ENCODE results near the gene TP53RK. TPM values are rescaled to one million over a fixed set of nuclear protein-coding genes. Genes with fewer than 3 reads are reported as not detected.

TP53RK gene
- total and polyA plus RNA-seq, 2 of the 13 experiments (the other 11 are each of a cell fraction or from before 2014, with no cell fraction given): 12.9 to 25.5 TPM

- TF ChIP-seq, protein P1, sequence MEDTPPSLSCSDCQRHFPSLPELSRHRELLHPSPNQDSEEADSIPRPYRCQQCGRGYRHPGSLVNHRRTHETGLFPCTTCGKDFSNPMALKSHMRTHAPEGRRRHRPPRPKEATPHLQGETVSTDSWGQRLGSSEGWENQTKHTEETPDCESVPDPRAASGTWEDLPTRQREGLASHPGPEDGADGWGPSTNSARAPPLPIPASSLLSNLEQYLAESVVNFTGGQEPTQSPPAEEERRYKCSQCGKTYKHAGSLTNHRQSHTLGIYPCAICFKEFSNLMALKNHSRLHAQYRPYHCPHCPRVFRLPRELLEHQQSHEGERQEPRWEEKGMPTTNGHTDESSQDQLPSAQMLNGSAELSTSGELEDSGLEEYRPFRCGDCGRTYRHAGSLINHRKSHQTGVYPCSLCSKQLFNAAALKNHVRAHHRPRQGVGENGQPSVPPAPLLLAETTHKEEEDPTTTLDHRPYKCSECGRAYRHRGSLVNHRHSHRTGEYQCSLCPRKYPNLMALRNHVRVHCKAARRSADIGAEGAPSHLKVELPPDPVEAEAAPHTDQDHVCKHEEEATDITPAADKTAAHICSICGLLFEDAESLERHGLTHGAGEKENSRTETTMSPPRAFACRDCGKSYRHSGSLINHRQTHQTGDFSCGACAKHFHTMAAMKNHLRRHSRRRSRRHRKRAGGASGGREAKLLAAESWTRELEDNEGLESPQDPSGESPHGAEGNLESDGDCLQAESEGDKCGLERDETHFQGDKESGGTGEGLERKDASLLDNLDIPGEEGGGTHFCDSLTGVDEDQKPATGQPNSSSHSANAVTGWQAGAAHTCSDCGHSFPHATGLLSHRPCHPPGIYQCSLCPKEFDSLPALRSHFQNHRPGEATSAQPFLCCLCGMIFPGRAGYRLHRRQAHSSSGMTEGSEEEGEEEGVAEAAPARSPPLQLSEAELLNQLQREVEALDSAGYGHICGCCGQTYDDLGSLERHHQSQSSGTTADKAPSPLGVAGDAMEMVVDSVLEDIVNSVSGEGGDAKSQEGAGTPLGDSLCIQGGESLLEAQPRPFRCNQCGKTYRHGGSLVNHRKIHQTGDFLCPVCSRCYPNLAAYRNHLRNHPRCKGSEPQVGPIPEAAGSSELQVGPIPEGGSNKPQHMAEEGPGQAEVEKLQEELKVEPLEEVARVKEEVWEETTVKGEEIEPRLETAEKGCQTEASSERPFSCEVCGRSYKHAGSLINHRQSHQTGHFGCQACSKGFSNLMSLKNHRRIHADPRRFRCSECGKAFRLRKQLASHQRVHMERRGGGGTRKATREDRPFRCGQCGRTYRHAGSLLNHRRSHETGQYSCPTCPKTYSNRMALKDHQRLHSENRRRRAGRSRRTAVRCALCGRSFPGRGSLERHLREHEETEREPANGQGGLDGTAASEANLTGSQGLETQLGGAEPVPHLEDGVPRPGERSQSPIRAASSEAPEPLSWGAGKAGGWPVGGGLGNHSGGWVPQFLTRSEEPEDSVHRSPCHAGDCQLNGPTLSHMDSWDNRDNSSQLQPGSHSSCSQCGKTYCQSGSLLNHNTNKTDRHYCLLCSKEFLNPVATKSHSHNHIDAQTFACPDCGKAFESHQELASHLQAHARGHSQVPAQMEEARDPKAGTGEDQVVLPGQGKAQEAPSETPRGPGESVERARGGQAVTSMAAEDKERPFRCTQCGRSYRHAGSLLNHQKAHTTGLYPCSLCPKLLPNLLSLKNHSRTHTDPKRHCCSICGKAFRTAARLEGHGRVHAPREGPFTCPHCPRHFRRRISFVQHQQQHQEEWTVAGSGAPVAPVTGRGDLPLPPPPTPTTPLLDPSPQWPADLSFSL (CRISPR knock-in tag; IDR thresholded peaks at IDR 0.05): no peak
- TF ChIP-seq TEAD2 (CRISPR knock-in tag; IDR thresholded peaks at IDR 0.05): no peak
- TF ChIP-seq, protein P2, sequence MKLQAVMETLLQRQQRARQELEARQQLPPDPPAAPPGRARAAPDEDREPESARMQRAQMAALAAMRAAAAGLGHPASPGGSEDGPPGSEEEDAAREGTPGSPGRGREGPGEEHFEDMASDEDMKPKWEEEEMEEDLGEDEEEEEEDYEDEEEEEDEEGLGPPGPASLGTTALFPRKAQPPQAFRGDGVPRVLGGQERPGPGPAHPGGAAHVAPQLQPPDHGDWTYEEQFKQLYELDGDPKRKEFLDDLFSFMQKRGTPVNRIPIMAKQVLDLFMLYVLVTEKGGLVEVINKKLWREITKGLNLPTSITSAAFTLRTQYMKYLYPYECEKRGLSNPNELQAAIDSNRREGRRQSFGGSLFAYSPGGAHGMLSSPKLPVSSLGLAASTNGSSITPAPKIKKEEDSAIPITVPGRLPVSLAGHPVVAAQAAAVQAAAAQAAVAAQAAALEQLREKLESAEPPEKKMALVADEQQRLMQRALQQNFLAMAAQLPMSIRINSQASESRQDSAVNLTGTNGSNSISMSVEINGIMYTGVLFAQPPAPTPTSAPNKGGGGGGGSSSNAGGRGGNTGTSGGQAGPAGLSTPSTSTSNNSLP (IDR thresholded peaks at IDR 0.05; ENCODE audit: low read depth, low read length): no peak
- TF ChIP-seq ZNF263 (CRISPR knock-in tag; IDR thresholded peaks at IDR 0.05): no peak
- TF ChIP-seq EED (CRISPR knock-in tag; IDR thresholded peaks at IDR 0.05): no peak
- TF ChIP-seq ISL2 (CRISPR knock-in tag; IDR thresholded peaks at IDR 0.05): no peak
- no peak for TF ChIP-seq ZNF160 (CRISPR knock-in tag; IDR thresholded peaks at IDR 0.05)
- TF ChIP-seq KLF16 (CRISPR knock-in tag; IDR thresholded peaks at IDR 0.05): 0 out of 4 replicates have a peak, but pooled peaks of 1 of the 2 experiments have one; percentile 31
- no peak for TF ChIP-seq HDAC1 (CRISPR knock-in tag; IDR thresholded peaks at IDR 0.05)
- TF ChIP-seq HOXA5 (CRISPR knock-in tag; IDR thresholded peaks at IDR 0.05): no peak
- TF ChIP-seq ZNF816 (CRISPR knock-in tag; IDR thresholded peaks at IDR 0.05; ENCODE audit: borderline replicate concordance): no peak
- TF ChIP-seq SP2 (CRISPR knock-in tag; IDR thresholded peaks at IDR 0.05): no peak
- TF ChIP-seq, protein P3, sequence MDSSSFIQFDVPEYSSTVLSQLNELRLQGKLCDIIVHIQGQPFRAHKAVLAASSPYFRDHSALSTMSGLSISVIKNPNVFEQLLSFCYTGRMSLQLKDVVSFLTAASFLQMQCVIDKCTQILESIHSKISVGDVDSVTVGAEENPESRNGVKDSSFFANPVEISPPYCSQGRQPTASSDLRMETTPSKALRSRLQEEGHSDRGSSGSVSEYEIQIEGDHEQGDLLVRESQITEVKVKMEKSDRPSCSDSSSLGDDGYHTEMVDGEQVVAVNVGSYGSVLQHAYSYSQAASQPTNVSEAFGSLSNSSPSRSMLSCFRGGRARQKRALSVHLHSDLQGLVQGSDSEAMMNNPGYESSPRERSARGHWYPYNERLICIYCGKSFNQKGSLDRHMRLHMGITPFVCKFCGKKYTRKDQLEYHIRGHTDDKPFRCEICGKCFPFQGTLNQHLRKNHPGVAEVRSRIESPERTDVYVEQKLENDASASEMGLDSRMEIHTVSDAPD (CRISPR knock-in tag; IDR thresholded peaks at IDR 0.05): no peak
- peak; percentile 21; the same call in 1 of the 2 replicates for TF ChIP-seq HMG20A (CRISPR knock-in tag; IDR thresholded peaks at IDR 0.05; ENCODE audit: borderline replicate concordance)
- TF ChIP-seq ONECUT2 (CRISPR knock-in tag; IDR thresholded peaks at IDR 0.05): no peak
- TF ChIP-seq ZMYM2 (CRISPR knock-in tag; IDR thresholded peaks at IDR 0.05): peak; percentile 44
- no peak for TF ChIP-seq ZNF34 (CRISPR knock-in tag; IDR thresholded peaks at IDR 0.05; ENCODE audit: borderline replicate concordance)
- TF ChIP-seq, protein P4, sequence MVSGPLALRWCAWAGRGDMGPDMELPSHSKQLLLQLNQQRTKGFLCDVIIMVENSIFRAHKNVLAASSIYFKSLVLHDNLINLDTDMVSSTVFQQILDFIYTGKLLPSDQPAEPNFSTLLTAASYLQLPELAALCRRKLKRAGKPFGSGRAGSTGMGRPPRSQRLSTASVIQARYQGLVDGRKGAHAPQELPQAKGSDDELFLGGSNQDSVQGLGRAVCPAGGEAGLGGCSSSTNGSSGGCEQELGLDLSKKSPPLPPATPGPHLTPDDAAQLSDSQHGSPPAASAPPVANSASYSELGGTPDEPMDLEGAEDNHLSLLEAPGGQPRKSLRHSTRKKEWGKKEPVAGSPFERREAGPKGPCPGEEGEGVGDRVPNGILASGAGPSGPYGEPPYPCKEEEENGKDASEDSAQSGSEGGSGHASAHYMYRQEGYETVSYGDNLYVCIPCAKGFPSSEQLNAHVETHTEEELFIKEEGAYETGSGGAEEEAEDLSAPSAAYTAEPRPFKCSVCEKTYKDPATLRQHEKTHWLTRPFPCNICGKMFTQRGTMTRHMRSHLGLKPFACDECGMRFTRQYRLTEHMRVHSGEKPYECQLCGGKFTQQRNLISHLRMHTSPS (CRISPR knock-in tag; IDR thresholded peaks at IDR 0.05; ENCODE audit: low read depth): no peak
- TF ChIP-seq GLI4 (CRISPR knock-in tag; IDR thresholded peaks at IDR 0.05; ENCODE audit: borderline replicate concordance): no peak
- TF ChIP-seq ERF (CRISPR knock-in tag; IDR thresholded peaks at IDR 0.05): peak; percentile 28; the same call in 1 of the 2 replicates
Measured at GRCh38 chr20:46649965-46650542, 39.2 kb downstream of the TP53RK start (continued).

All from HepG2 (cell line).